B cell (primary cell): ENCODE results near the gene CCDC175. TPM values are rescaled to one million over a fixed set of nuclear protein-coding genes. Genes with fewer than 3 reads are reported as not detected.
A peak's percentile ranks its signal among the peaks of the same experiment; 100 is the strongest.

Experiments used
- ATAC-seq: fragments of 200-7000 bp; cut with Tn5 transposase; one replicate; pipeline ENCODE4 v1.10.0; 2021; ENCODE audit warnings: low read depth, mild to moderate bottlenecking, moderate number of reproducible peaks, moderate library complexity
- CTCF ChIA-PET: fragments of 350-600 bp; sonication (Branson Sonifier 250); formaldehyde crosslinking; loops from one replicate; lab custom pipeline; 2021; ENCODE audit warnings: antibody characterized with exemption, inconsistent platforms; lab: Charles Lee
- POLR2A ChIA-PET: fragments of 350-600 bp; sonication (Branson Sonifier 250); formaldehyde crosslinking; loops from one replicate; lab custom pipeline; 2021; ENCODE audit warnings: antibody characterized with exemption; lab: Charles Lee
- DNase-seq: peaks from one replicate; pipeline ENCODE4 v3.0.0; 2013
- H2AFZ ChIP-seq: 2 replicates; pipeline ENCODE4 v1.6.1; 2012; ENCODE audit warnings: mild to moderate bottlenecking, low read depth, low read length; ENCODE audit not compliant: insufficient read depth, poor library complexity, severe bottlenecking
- H3K27ac ChIP-seq, 2 donors: 1 replicate in 1 of 2; 2 replicates in 1 of 2; pipeline ENCODE4 v1.5.1; 2012 to 2013; ENCODE audit warnings: low read length in 2 of 2, mild to moderate bottlenecking in 2 of 2, moderate library complexity in 1 of 2
- H3K27me3 ChIP-seq, 4 experiments: fragments of 200-600 bp in 1 of 4; sonication (generic) in 1 of 4; replicated peaks in 1 of 4; 1 replicate in 2 of 4; 2 replicates in 2 of 4; pipeline versions ENCODE4 v1.6.1 to v1.7.0; 2013 to 2016; ENCODE audit warnings: low read length in 3 of 4, mild to moderate bottlenecking in 2 of 4, mixed read lengths in 1 of 4, moderate library complexity in 1 of 4; ENCODE audit not compliant: insufficient read depth in 4 of 4, control insufficient read depth in 3 of 4; ENCODE audit errors: control extremely low read depth in 1 of 4
- H3K36me3 ChIP-seq, 2 experiments: replicated peaks in 1 of 2; 1 replicate in 1 of 2; 2 replicates in 1 of 2; pipeline versions ENCODE4 v1.6.1 to v1.7.1; 2013; ENCODE audit warnings: low read length in 1 of 2; ENCODE audit not compliant: insufficient read depth in 2 of 2, control insufficient read depth in 1 of 2; ENCODE audit errors: control extremely low read depth in 1 of 2, extremely low read depth in 1 of 2
- H3K4me1 ChIP-seq, 2 donors: fragments of 200-600 bp in 1 of 2; sonication (generic) in 1 of 2; 1 replicate in 1 of 2; 2 replicates in 1 of 2; pipeline versions ENCODE4 v1.5.1 to v1.6.1; 2013 to 2017; ENCODE audit warnings: low read length in 2 of 2; ENCODE audit not compliant: control insufficient read depth in 2 of 2, insufficient read depth in 2 of 2
- H3K4me2 ChIP-seq: replicated peaks from 2 replicates; pipeline ENCODE3; 2012; ENCODE audit warnings: mild to moderate bottlenecking, low read depth, low read length; ENCODE audit not compliant: poor library complexity, severe bottlenecking
- H3K4me3 ChIP-seq, 5 experiments: fragments of 200-600 bp in 1 of 5; sonication (generic) in 1 of 5; 1 replicate in 3 of 5; 2 replicates in 2 of 5; pipeline versions ENCODE4 v1.5.1 to v1.7.0; 2011 to 2016; ENCODE audit warnings: low read length in 4 of 5, mild to moderate bottlenecking in 4 of 5, low read depth in 2 of 5, control low read depth in 1 of 5, moderate library complexity in 1 of 5; ENCODE audit not compliant: insufficient read depth in 1 of 5; ENCODE audit errors: control extremely low read depth in 1 of 5, extremely low read depth in 1 of 5
- H3K79me2 ChIP-seq: fragments of 200-600 bp; sonication (generic); one replicate; pipeline ENCODE4 v1.6.0; 2016; ENCODE audit warnings: low read length; ENCODE audit not compliant: control insufficient read depth, insufficient read depth
- H3K9ac ChIP-seq: fragments of 200-600 bp; sonication (generic); 2 replicates; pipeline ENCODE4 v1.6.1; 2017; ENCODE audit warnings: mild to moderate bottlenecking, low read length, moderate library complexity
- H3K9me3 ChIP-seq, 3 donors: one replicate each; pipeline versions ENCODE4 v1.6.1 to v1.7.1; 2013; ENCODE audit warnings: low read length in 2 of 3; ENCODE audit not compliant: control insufficient read depth in 2 of 3, insufficient read depth in 1 of 3; ENCODE audit errors: control extremely low read depth in 1 of 3
- H4K20me1 ChIP-seq: 2 replicates; pipeline ENCODE4 v1.6.0; 2012; ENCODE audit warnings: mild to moderate bottlenecking, low read length; ENCODE audit not compliant: insufficient read depth, control insufficient read depth, poor library complexity, severe bottlenecking
- H3K27ac Mint-ChIP-seq: one replicate; pipeline ENCODE4 v1.8.0; 2021; ENCODE audit warnings: mixed read lengths
- H3K27me3 Mint-ChIP-seq: one replicate; pipeline ENCODE4 v1.8.0; 2021; ENCODE audit warnings: mixed read lengths
- H3K4me1 Mint-ChIP-seq: one replicate; pipeline ENCODE4 v1.8.0; 2021; ENCODE audit warnings: mixed read lengths
- H3K4me3 Mint-ChIP-seq: one replicate; pipeline ENCODE4 v1.8.0; 2021; ENCODE audit warnings: mixed read lengths
- H3K9me3 Mint-ChIP-seq: one replicate; pipeline ENCODE4 v1.8.0; 2022; ENCODE audit warnings: mixed read lengths; ENCODE audit not compliant: insufficient read depth
- EZH2 ChIP-seq: IDR thresholded peaks from 2 replicates; pipeline ENCODE4 v1.6.1; 2012; ENCODE audit warnings: borderline replicate concordance, low read depth, mild to moderate bottlenecking, moderate library complexity, low read length; ENCODE audit not compliant: insufficient read depth, poor library complexity, severe bottlenecking
- WGBS: methylation state at CpG from one replicate; pipeline ENCODE4 v1.1.5; 2013; ENCODE audit warnings: missing lambda C conversion rate; ENCODE audit not compliant: insufficient coverage; 5-methylcytosine and 5-hydroxymethylcytosine counted together
- intact Hi-C: fragments of 100-400 bp; cut with micrococcal nuclease; formaldehyde crosslinking; loops from one replicate; pipeline ENCODE4 v1.10.0; 2022
- polyA plus RNA-seq: library from polyadenylated mRNA; depleted of rRNA; stranded (reverse); fragments of >200 nt; gene quantifications from 2 replicates; pipeline ENCODE4 v1.2.3, GENCODE V29; 2012
- total RNA-seq, 2 donors: library from RNA; stranded (reverse); fragments of 120-200 nt in 1 of 2; gene quantifications; 1 replicate in 1 of 2; 2 replicates in 1 of 2; pipeline versions ENCODE4 v1.2.3 to v1.2.4, GENCODE V29; 2013 to 2022
- TF ChIP-seq, protein P1 (sequence below): fragments of 200-600 bp; IDR thresholded peaks from one replicate; pipeline ENCODE4 v1.8.0; 2022; ENCODE audit warnings: antibody characterized with exemption, mild to moderate bottlenecking

CCDC175 gene
- total and polyA plus RNA-seq, 2 donors (not counting 1 experiment from before 2014, with no cell fraction given), result not detected

DNA sequence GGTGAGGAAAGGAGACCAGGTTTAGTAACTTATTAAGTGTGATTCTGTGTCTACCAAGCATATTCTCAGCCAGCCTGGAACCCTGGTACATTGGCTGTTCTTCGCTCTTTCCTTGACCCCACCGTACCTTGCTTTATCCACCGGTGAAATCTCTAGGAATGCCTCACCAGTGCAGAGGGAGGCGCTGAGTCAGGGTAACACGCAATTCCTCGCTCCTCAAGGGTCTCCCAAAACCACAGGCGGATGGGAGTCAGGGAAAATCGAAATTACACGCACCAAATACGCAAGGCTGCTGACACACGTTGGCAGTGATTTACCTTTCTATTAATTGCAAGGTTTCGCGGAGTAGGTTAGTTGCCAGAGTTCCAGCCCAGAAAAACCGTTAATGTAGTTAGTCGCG, 93.2 kb downstream of the CCDC175 start:
- CTCF ChIA-PET, result interaction anchor here (1.3 to 3.6 kb wide), 5 partner anchors 9 to 482 kb away, joined by 3 to 35 read pairs (median 7); partner anchors contain the start of gene GPR135
- H3K9ac ChIP-seq, result peak overlapping the region; percentile 90
- peak overlapping the region; percentile 93 for H3K4me2 ChIP-seq
- H3K36me3 ChIP-seq, result peaks cover under 1 to 9% of the 10 kb centered on the region in 2 experiments
- H3K4me3 ChIP-seq, result peak overlapping the region; percentile 57 to 94 (median 86)
- TF ChIP-seq, protein P1, sequence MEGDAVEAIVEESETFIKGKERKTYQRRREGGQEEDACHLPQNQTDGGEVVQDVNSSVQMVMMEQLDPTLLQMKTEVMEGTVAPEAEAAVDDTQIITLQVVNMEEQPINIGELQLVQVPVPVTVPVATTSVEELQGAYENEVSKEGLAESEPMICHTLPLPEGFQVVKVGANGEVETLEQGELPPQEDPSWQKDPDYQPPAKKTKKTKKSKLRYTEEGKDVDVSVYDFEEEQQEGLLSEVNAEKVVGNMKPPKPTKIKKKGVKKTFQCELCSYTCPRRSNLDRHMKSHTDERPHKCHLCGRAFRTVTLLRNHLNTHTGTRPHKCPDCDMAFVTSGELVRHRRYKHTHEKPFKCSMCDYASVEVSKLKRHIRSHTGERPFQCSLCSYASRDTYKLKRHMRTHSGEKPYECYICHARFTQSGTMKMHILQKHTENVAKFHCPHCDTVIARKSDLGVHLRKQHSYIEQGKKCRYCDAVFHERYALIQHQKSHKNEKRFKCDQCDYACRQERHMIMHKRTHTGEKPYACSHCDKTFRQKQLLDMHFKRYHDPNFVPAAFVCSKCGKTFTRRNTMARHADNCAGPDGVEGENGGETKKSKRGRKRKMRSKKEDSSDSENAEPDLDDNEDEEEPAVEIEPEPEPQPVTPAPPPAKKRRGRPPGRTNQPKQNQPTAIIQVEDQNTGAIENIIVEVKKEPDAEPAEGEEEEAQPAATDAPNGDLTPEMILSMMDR, result no peak
- no peak for TF ChIP-seq EZH2
- no peaks in the 10 kb centered on the region for H3K27me3 Mint-ChIP-seq
- intact Hi-C loops, result loop anchor here (10.0 kb wide), 3 partner anchors 849 to 1279 kb away; partner anchors contain the start of genes ACTR10 and DACT1
- H3K4me3 Mint-ChIP-seq, result peak overlapping the region; percentile 96
- DNase-seq (no peak), ATAC-seq (no peak)
- H2AFZ ChIP-seq, result peak overlapping the region; percentile 96
- peaks cover 53% of the 10 kb centered on the region for H3K4me1 Mint-ChIP-seq
- peak overlapping the region; percentile 90 for H3K27ac Mint-ChIP-seq
- peaks cover 13% of the 10 kb centered on the region for H4K20me1 ChIP-seq
- H3K9me3 Mint-ChIP-seq, result no peaks in the 10 kb centered on the region
- peaks cover 36 to 40% of the 10 kb centered on the region in 2 donors for H3K4me1 ChIP-seq
- WGBS, result 6% methylated on average over 16 of the region's 16 CpGs
- H3K27ac ChIP-seq, result no peak overlapping the region
- no peaks in the 10 kb centered on the region for H3K9me3 ChIP-seq
- no peaks in the 10 kb centered on the region for H3K27me3 ChIP-seq
- POLR2A ChIA-PET, result interaction anchor here (1.3 to 2.5 kb wide), 2 partner anchors 19 to 765 kb away, joined by 5 to 12 read pairs; partner anchors contain the start of genes GPR135 and PPM1A
- H3K79me2 ChIP-seq, result peaks cover 59% of the 10 kb centered on the region
